ENCODE results near the gene HELZ.

HELZ gene

DNA sequence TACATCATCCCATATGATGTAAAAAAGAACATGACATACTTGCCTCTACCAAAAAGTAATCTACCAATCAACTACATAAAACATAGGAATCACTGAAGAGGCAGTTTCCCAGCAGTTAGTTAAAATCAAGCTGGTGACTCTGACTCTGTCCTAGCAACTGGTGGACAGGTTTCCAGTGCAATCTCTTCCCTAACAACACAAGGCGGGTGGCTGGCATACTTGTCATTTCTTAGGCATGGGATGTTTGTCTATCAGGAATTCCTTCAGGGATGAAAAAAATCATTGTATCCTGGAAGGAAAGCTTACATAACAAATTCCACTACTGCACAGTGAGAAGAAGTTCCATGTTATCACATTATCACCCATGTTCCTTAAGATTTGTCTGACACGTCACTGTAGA, 50.9 kb downstream of the HELZ start:
- no peak for DNase-seq (ENCODE audit: low spot score)

DNA sequence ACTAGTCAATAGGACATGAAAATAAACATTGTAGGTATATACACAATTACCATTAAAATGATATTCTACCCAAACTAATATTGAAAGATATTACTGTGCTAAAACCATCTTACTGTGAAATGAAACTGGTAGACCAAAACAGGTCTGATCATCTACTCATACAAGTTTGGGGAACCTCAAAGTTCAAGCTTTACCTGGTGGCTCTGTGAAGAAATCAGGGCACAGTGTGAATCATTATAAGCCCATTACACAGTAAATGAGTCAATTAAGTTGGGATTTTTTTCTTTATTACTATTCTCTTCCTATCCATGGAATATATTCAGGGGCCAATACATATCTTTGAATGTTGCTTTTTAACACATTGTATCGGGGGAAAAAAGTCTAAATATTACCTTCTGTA, 57.1 kb downstream of the HELZ start:
- DNase-seq (ENCODE audit: low spot score) = no peak

DNA sequence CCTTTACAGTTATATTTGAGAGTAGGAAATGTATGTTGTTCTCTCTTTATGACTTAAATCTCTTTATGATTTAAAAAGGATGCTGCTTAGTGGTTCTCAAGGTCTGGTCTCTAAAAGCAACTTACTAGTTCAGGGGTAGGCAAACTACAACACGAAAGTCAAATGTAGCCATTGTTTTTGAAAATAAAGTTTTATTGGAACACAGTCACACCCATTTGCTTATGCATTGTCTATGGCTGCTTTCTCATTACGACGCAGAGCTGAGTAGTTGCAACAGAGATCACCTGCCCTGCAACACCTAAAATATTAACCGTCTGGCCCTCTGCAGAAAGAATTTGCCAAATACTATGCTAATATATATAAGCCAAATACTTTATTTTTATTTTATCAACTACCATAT, 58.2 kb downstream of the HELZ start:
- DNase-seq (ENCODE audit: low spot score) = no peak

- no peak for DNase-seq (ENCODE audit: low spot score)
These were observed 61.5 kb downstream of the HELZ start for GRCh38 chr17:67183531-67183930.

- DNase-seq (ENCODE audit: low spot score) = no peak
These were observed 63.2 kb downstream of the HELZ start for GRCh38 chr17:67181825-67182224.

GRCh38 chr17:67180275-67180674, 64.7 kb downstream of the HELZ start:
- DNase-seq (ENCODE audit: low spot score) = no peak

- no peak for DNase-seq (ENCODE audit: low spot score)
These were observed 66.4 kb downstream of the HELZ start for GRCh38 chr17:67178555-67178954.

GRCh38 chr17:67177732-67178131, 67.3 kb downstream of the HELZ start:
- DNase-seq (ENCODE audit: low spot score) = no peak

- DNase-seq (ENCODE audit: low spot score) = no peak
These were observed 70.8 kb downstream of the HELZ start for GRCh38 chr17:67174190-67174589.

DNA sequence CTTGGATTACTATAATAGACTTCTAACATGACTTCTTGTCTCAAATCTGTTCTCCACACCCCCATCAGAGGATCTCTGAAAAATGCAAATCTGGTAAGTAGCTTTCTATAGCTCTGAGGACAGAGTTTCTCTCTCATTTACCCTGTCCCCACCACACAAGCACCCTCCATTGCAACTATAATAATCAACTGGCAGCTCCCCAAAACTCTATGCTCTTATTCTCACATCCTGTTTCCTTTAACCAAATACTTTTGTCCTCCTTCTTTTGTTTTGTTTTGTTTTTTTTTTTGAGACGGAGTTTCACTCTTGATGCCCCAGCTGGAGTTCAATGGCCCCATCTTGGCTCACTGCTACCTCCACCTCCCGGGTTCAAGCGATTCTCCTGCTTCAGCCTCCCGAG, 73.4 kb downstream of the HELZ start:
- DNase-seq (ENCODE audit: low spot score) = no peak

- no peak for DNase-seq (ENCODE audit: low spot score)
These were observed 76.5 kb downstream of the HELZ start for GRCh38 chr17:67168496-67168895.

- no peak for DNase-seq (ENCODE audit: low spot score)
These were observed 79.8 kb downstream of the HELZ start for GRCh38 chr17:67165201-67165600.

DNA sequence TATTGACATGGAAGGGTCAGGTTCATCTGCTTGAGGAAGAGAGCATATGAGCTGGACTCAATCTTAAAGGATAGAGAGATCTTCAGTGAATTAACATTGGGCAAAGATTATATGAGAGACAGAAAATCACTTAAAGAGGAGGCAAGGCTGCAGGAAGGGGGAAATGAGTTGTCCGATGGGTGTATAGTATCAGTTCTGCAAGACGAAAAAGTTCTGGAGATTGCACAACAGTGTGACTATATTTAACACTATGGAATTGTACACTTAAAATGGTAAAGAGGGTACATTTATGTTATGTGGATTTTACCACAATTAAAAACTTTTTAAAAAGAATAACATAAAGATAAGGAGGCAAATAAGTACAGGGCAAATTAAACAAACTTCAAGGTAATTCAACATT, 80.7 kb downstream of the HELZ start:
- DNase-seq (ENCODE audit: low spot score) = no peak

GRCh38 chr17:67162771-67163170, 82.2 kb downstream of the HELZ start:
- no peak for DNase-seq (ENCODE audit: low spot score)

- DNase-seq (ENCODE audit: low spot score) = no peak
These were observed 83.4 kb downstream of the HELZ start for GRCh38 chr17:67161573-67161972.

DNA sequence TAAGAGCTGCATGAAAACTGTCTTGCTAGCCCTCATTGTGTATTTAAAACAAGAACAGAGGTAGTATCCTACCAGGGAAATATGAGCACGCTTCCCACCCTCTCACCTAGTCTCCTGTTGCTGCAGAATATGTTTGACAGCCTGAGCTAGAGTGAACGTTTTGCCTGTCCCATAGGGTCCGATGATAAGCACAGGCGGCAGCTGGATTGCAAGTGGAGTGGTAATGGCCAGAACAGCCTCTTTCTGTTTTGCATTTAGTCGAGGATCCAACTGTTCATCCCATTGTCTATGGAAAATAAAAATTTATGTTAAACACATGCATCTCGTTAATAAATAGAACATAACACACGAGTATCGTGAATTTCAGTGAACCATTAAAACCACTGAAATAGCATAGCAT, 84.2 kb downstream of the HELZ start:
- no peak for DNase-seq (ENCODE audit: low spot score)

DNA sequence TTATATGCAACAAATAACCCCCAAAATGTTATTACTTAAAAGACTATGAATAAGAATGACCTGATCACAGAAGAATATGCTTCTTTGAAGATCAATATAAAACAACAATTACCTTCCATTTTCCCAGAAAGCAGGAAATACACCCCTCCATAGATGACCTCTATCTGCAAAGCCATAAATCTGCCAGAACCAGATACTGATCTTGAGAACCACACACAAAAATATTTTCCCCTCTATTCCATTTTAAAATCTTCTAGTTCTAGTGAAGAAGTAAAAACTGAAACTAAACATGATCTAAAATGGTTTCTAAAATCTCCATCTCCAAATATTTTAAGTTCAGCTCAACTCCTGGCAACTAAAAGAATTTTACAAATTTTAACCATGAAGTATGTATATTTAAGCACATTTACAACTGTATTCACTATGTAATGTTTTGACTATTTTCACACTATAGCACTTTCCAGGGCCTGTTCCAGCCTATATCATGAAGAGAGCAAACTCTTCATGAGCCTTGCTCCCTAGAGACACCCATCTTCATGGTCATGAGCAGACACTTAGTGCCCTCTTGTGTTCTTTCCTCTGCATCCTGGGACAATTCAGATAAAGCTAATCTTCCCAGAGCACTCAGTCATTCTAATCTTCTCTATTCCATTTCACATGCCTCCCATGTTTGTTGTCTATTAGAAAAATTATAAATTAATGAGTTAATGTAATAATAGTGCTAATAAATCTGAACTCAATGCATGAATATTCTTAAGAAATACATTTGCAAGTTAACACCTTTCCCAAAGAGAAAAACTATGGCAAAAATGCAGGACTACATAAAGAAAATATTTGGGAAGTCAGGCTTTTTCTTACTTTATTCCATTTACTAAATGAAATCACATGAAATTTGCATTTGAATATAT, 87.0 kb downstream of the HELZ start:
- DNase-seq (ENCODE audit: low spot score) = peak; percentile 63

GRCh38 chr17:67156269-67157199, 88.5 kb downstream of the HELZ start:
- no peak for DNase-seq (ENCODE audit: low spot score)

GRCh38 chr17:67152824-67153223, 92.2 kb downstream of the HELZ start:
- no peak for DNase-seq (ENCODE audit: low spot score)

DNA sequence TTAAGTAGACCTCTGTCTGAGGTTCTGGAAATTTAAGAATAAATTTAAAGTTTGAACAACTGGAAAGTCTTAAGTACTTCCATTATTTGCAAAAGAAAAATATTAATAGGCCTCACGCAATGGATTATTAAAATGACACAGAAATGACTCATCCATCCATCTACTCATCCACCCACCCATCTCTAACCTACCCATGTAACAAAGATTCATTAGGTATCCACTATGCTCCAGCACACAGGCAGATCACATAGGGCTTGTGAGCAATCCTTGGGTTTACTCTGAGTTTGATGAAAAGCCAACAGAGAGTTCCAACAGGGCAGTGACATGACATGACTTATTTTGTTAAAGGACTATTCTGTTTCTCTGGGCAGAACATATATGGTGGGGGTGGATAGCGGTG, 93.3 kb downstream of the HELZ start:
- no peak for DNase-seq (ENCODE audit: low spot score)

- no peak for DNase-seq (ENCODE audit: low spot score)
These were observed 94.2 kb downstream of the HELZ start for GRCh38 chr17:67150826-67151225.

- DNase-seq (ENCODE audit: low spot score) = no peak
These were observed 96.6 kb downstream of the HELZ start for GRCh38 chr17:67148352-67148751.

DNA sequence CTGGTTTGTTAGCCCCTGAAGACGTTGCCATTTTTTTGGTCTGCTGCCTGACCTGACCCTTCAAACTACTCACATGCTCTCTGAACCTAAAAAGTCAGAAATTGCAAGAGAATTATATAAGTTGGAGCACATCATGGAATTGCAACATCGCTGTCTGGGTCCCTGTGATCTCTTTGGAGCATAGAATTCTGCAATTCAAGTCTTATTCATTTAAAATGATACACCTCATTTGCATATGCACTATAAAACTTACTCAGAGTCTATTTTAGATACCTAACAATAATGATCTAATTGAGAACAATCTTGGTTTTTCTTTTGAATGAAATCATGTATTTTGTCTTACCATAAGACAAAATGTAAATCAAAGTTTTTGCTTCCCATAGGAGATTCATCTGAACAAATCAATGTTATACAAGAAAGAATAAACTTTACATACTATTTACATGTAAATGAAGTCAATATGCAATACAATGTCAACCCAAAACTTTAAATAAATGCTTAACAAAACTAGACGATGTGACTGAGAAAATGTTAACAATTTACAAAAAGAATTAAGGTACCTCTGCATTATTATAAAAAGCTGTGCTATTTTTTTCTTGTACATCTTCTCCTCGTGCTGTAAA, 99.7 kb downstream of the HELZ start:
- DNase-seq (ENCODE audit: low spot score) = no peak
